Calu3 (cell line): ENCODE measurements around the gene LRTM2. TPM values are rescaled to one million over a fixed set of nuclear protein-coding genes. Genes with fewer than 3 reads are reported as not detected.

Experiments used
- BruUV-seq: library from RNA; stranded (reverse); fragments of 400-500 nt; replicated peaks from 2 replicates; lab custom pipeline; 2021; lab: Mats Ljungman, UMichigan
- CTCF ChIA-PET: fragments of 300-600 bp; sonication (Branson Sonifier 250); formaldehyde crosslinking; loops from one replicate; lab custom pipeline; 2022; ENCODE audit warnings: antibody characterized with exemption; lab: Charles Lee
- DNase-seq: peaks from one replicate; pipeline ENCODE4 v3.0.0; 2022
- H3K27ac Mint-ChIP-seq: one replicate; pipeline ENCODE4 v1.8.0; 2022; ENCODE audit warnings: mixed read lengths; ENCODE audit not compliant: unreplicated experiment
- H3K27me3 Mint-ChIP-seq: one replicate; pipeline ENCODE4 v1.8.0; 2022; ENCODE audit warnings: mixed read lengths; ENCODE audit not compliant: unreplicated experiment
- H3K36me3 Mint-ChIP-seq: one replicate; pipeline ENCODE4 v1.8.0; 2022; ENCODE audit warnings: mild to moderate bottlenecking, moderate library complexity, mixed read lengths; ENCODE audit not compliant: insufficient read depth, unreplicated experiment
- H3K4me1 Mint-ChIP-seq: one replicate; pipeline ENCODE4 v1.8.0; 2022; ENCODE audit warnings: mild to moderate bottlenecking, low read depth, mixed read lengths; ENCODE audit not compliant: unreplicated experiment
- H3K4me3 Mint-ChIP-seq: one replicate; pipeline ENCODE4 v1.8.0; 2022; ENCODE audit warnings: mild to moderate bottlenecking, low read depth, moderate library complexity, mixed read lengths; ENCODE audit not compliant: unreplicated experiment
- H3K9me3 Mint-ChIP-seq: one replicate; pipeline ENCODE4 v1.8.0; 2022; ENCODE audit warnings: low read depth, mixed read lengths; ENCODE audit not compliant: unreplicated experiment
- CTCF ChIP-seq: fragments of 200-600 bp; IDR thresholded peaks from one replicate; pipeline ENCODE4 v1.8.0; 2022; ENCODE audit warnings: antibody characterized with exemption; ENCODE audit not compliant: unreplicated experiment
- intact Hi-C: fragments of 100-400 bp; cut with micrococcal nuclease; formaldehyde crosslinking; loops from one replicate; pipeline ENCODE4 v1.10.0; 2022; ENCODE audit not compliant: unreplicated experiment
- total RNA-seq: library from RNA; stranded (reverse); gene quantifications from 2 replicates; pipeline ENCODE4 v1.2.3, GENCODE V29; 2022

LRTM2 gene
- total RNA-seq, 1 experiment from 2014 or later, result not detected

- Mint-ChIP-seq H3K4me3 (no peak overlapping the region), H3K27me3 (peaks cover 98% of the 10 kb centered on the region), H3K4me1 (peaks cover 3% of the 10 kb centered on the region), H3K36me3 (no peaks in the 10 kb centered on the region), H3K27ac (no peak overlapping the region), H3K9me3 (no peaks in the 10 kb centered on the region)
- intact Hi-C loops, result no loop called here
- DNase-seq, result no peak
- no TSS peak for BruUV-seq
- CTCF ChIA-PET, result no interaction called here
- TF ChIP-seq CTCF, result no peak
Measured at GRCh38 chr12:1825382-1826102, 5.2 kb downstream of the LRTM2 start.

DNA sequence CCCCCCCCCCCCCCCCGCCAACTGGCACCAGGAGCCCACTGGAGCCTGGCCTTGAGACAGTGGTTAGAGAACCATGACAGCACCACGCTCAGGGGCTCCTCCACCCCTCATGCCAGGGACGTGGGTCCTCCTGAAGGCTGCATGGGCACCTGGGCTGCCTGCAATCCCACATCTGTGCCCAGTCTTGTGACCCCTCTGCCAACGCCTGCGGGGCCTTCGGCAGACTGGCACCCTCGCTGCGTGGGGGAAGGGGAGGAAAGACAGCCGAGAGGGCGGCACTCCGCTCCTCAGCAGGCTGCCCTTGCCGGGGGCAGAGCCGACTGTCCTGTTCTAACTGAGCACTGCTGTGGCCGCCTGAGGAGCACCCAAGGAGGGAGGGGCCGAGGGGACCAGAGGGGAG is 6.0 kb downstream of the LRTM2 start:
- CTCF ChIA-PET, result no interaction called here
- peaks cover 10% of the 10 kb centered on the region for H3K4me1 Mint-ChIP-seq
- H3K27me3 Mint-ChIP-seq, result peaks cover 98% of the 10 kb centered on the region
- BruUV-seq, result no TSS peak
- H3K4me3 Mint-ChIP-seq, result no peak overlapping the region
- TF ChIP-seq CTCF, result no peak
- H3K36me3 Mint-ChIP-seq, result no peaks in the 10 kb centered on the region
- DNase-seq, result no peak
- no peaks in the 10 kb centered on the region for H3K9me3 Mint-ChIP-seq
- H3K27ac Mint-ChIP-seq, result no peak overlapping the region
- intact Hi-C loops, result no loop called here

DNA sequence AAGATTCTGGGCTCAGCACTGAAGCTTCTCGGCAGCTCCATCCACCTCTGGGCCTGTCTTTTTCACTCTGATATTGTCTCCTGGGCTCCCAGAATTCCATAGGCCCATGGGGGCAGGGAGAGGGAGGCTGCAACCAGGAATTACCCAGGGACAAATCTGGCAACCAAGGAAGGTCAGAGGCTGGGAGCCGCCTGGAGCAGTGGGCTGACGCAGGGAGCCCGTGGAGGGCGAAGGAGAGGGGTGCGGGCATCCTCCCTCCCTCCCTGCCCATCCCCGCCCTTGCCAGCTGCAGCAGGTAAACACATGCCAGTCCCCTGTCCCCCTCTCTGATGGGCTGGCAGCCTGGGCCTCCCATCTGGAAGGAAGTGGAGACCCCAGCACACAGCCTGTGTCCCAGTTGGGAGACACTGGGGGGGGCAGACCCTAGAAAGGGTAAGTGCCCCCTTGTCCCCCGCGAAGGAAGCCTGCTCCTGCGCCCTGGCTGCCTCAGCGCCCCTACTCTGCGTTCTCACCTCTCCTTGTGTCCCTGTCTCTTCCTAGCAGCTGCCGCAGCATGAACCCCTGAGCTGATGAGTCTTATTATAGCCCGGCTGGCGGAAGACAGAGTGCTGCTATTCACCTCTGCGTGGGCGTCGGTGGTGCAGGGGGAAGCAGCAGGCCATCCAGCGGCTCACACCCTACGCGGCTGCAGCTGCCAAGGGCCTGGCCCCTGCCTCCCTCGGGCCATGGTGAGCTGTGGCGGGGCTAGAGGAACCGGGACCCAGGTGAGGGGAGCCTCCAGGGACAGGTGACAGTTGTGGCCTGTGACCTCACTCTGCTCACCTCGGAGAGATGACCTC is 6.7 kb downstream of the LRTM2 start:
- DNase-seq, result no peak
- H3K36me3 Mint-ChIP-seq, result no peaks in the 10 kb centered on the region
- no peaks in the 10 kb centered on the region for H3K9me3 Mint-ChIP-seq
- H3K27ac Mint-ChIP-seq, result no peak overlapping the region
- CTCF ChIA-PET, result no interaction called here
- TF ChIP-seq CTCF, result no peak
- H3K4me3 Mint-ChIP-seq, result no peak overlapping the region
- intact Hi-C loops, result no loop called here
- H3K4me1 Mint-ChIP-seq, result peaks cover 10% of the 10 kb centered on the region
- BruUV-seq, result no TSS peak
- peaks cover 98% of the 10 kb centered on the region for H3K27me3 Mint-ChIP-seq

DNA sequence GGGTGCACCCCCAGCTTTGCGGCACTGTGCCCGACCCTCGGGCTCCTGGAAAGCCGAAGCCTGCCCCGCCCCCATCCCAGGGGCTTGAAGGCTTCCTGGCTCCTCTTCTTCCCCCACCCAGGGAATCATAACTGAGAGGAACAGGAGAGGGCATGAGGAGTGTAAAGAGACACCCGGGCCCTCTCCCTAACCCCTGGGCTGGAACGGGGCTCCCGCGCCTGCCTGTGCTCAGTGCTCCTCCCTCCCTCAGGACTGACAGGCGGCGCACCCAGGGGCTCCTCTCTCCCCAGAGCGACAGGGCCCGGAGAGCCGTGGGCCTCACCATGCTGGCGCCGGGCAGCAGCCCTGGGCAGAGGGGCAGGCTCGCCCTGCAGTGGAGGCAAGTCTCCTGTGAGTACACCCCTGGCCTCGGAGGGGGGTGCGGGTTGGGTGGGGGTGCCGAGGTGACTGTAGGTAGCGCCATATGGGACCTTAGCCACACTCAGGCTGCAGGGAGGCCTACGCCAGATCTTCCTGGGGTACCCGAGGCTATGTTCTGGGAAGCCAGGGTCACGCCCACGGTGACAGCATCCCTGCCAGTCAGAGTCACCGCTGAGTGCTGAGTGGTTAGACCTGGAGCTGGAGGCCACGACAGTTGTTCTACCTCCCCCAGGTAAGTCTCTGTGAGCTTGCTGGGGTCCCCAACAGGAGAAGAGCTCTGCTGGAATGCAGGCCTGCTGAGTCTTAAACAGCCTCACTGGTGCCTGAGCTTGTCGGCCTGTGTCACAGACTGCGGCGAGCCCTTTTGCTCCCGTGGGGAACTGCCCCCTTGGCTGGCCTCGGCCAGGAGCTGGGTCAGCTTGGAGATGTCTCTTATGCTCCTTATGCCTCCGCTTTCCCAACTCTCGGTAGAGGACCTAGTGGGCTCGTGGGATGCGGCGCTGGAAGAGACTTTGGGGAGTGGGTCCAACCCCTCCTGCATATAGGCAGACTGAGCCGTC is 7.8 kb downstream of the LRTM2 start:
- CTCF ChIA-PET, result interaction anchor here (0.6 kb wide), 1 partner anchor 17 kb away, joined by 6 read pairs; no protein-coding TSS in a partner anchor
- Mint-ChIP-seq H3K27ac (no peak overlapping the region), H3K36me3 (no peaks in the 10 kb centered on the region), H3K4me3 (no peak overlapping the region), H3K4me1 (peaks cover 10% of the 10 kb centered on the region), H3K27me3 (peaks cover 98% of the 10 kb centered on the region), H3K9me3 (no peaks in the 10 kb centered on the region)
- no peak for TF ChIP-seq CTCF
- BruUV-seq, result no TSS peak
- intact Hi-C loops, result no loop called here
- no peak for DNase-seq
